GM21381 (cell line): Measurements from ENCODE around the gene MRPS5.

Experiments used
- ATAC-seq: cut with Tn5 transposase; IDR thresholded peaks from one replicate; pipeline ENCODE4 v1.9.1; 2021; ENCODE audit warnings: mild to moderate bottlenecking, moderate library complexity; ENCODE audit not compliant: unreplicated experiment

MRPS5 gene

GRCh38 chr2:95061119-95061512 is 60.5 kb downstream of the MRPS5 start:
- ATAC-seq: no peak

GRCh38 chr2:95060446-95061118 is 61.0 kb downstream of the MRPS5 start:
- ATAC-seq: no peak

- no peak for ATAC-seq
Measured at GRCh38 chr2:95059656-95060370, 61.8 kb downstream of the MRPS5 start.

GRCh38 chr2:95058989-95059641 is 62.5 kb downstream of the MRPS5 start:
- no peak for ATAC-seq

- ATAC-seq: no peak
Measured at GRCh38 chr2:95058466-95058988, 63.1 kb downstream of the MRPS5 start.

- ATAC-seq: no peak
Measured at GRCh38 chr2:95057535-95058370, 63.9 kb downstream of the MRPS5 start.

- ATAC-seq: no peak
Measured at GRCh38 chr2:95056461-95057459, 64.8 kb downstream of the MRPS5 start.

GRCh38 chr2:95056044-95056443 is 65.6 kb downstream of the MRPS5 start:
- no peak for ATAC-seq

- ATAC-seq: no peak
Measured at GRCh38 chr2:95055262-95055661, 66.3 kb downstream of the MRPS5 start.

- ATAC-seq: no peak
Measured at GRCh38 chr2:95054016-95054415, 67.6 kb downstream of the MRPS5 start.

GRCh38 chr2:95053543-95053942 is 68.1 kb downstream of the MRPS5 start:
- no peak for ATAC-seq

- no peak for ATAC-seq
Measured at GRCh38 chr2:95052804-95053479, 68.7 kb downstream of the MRPS5 start.

GRCh38 chr2:95052307-95052706 is 69.3 kb downstream of the MRPS5 start:
- ATAC-seq: no peak

- no peak for ATAC-seq
Measured at GRCh38 chr2:95051626-95052025, 70.0 kb downstream of the MRPS5 start.

- ATAC-seq: no peak
Measured at GRCh38 chr2:95050385-95051300, 71.0 kb downstream of the MRPS5 start.

- no peak for ATAC-seq
Measured at GRCh38 chr2:95049961-95050360, 71.6 kb downstream of the MRPS5 start.

GRCh38 chr2:95049683-95049955 is 72.0 kb downstream of the MRPS5 start:
- ATAC-seq: no peak
